Suprapubic skin (tissue), 3 donors: ENCODE results near the gene SLIT1.

Experiments used
- CTCF ChIP-seq, 2 donors: fragments of 200-600 bp in 1 of 2; fragments of 450-650 bp in 1 of 2; sonication (generic) in 1 of 2; IDR thresholded peaks; one replicate each; pipeline ENCODE4 v1.5.1; 2016 to 2019; ENCODE audit warnings: antibody characterized with exemption in 2 of 2, mild to moderate bottlenecking in 1 of 2, moderate library complexity in 1 of 2
- POLR2A ChIP-seq, 2 donors: fragments of 450-650 bp; IDR thresholded peaks; one replicate each; pipeline ENCODE4 v1.6.1; 2017; ENCODE audit warnings: antibody characterized with exemption in 2 of 2, mild to moderate bottlenecking in 2 of 2, moderate library complexity in 2 of 2

GRCh38 chr10:97197030-97197500 lies 11.3 kb upstream of the SLIT1 start:
- TF ChIP-seq CTCF (IDR thresholded peaks at IDR 0.05): no peak
- no peak for TF ChIP-seq POLR2A (IDR thresholded peaks at IDR 0.05)
